Tibial nerve (tissue), 4 donors: Measurements from ENCODE around the gene CDK19. TPM values are rescaled to one million over a fixed set of nuclear protein-coding genes. Genes with fewer than 3 reads are reported as not detected.

Source experiments
- DNase-seq, 2 donors: peaks; one replicate each; pipeline ENCODE4 v3.0.0-alpha.2; 2019; ENCODE audit warnings: low spot score in 2 of 2
- H3K27ac ChIP-seq, 4 donors: fragments of 200-600 bp; sonication (generic) in 3 of 4; one replicate each; pipeline ENCODE4 v1.5.1; 2017 to 2019; ENCODE audit warnings: mild to moderate bottlenecking in 1 of 4
- H3K27me3 ChIP-seq, 2 donors: fragments of 200-600 bp; sonication (generic) in 1 of 2; one replicate each; pipeline versions ENCODE4 v1.5.1 to v1.6.0; 2017 to 2019
- H3K36me3 ChIP-seq, 3 donors: fragments of 200-600 bp; sonication (generic); one replicate each; pipeline ENCODE4 v1.5.1; 2018 to 2019
- H3K4me1 ChIP-seq, 4 donors: fragments of 200-600 bp; sonication (generic) in 3 of 4; one replicate each; pipeline ENCODE4 v1.5.1; 2017 to 2019
- H3K4me3 ChIP-seq, 4 donors: fragments of 200-600 bp; sonication (generic) in 3 of 4; one replicate each; pipeline ENCODE4 v1.5.1; 2017 to 2019; ENCODE audit warnings: mild to moderate bottlenecking in 1 of 4, moderate library complexity in 1 of 4
- H3K9me3 ChIP-seq, 4 donors: fragments of 200-600 bp; sonication (generic) in 3 of 4; one replicate each; pipeline ENCODE4 v1.5.1; 2017 to 2019
- CTCF ChIP-seq, 5 experiments: fragments of 200-600 bp in 3 of 5; fragments of 450-650 bp in 2 of 5; sonication (generic) in 3 of 5; IDR thresholded peaks; one replicate each; pipeline ENCODE4 v1.5.1; 2016 to 2019; ENCODE audit warnings: antibody characterized with exemption in 5 of 5, mild to moderate bottlenecking in 3 of 5, moderate library complexity in 2 of 5
- EP300 ChIP-seq, 2 donors: sonication (generic); formaldehyde crosslinking; IDR thresholded peaks; one replicate each; pipeline ENCODE4 v1.6.1; 2017; ENCODE audit warnings: antibody characterized with exemption in 2 of 2, mild to moderate bottlenecking in 1 of 2
- POLR2A ChIP-seq, 2 donors: fragments of 450-650 bp; IDR thresholded peaks; one replicate each; pipeline ENCODE4 v1.6.1; 2017; ENCODE audit warnings: antibody characterized with exemption in 2 of 2, mild to moderate bottlenecking in 2 of 2, moderate library complexity in 2 of 2
- WGBS, 2 donors: methylation state at CpG; one replicate each; pipeline ENCODE4 v1.1.5; 2018; 5-methylcytosine and 5-hydroxymethylcytosine counted together
- total RNA-seq, 4 donors: library from RNA; depleted of rRNA; stranded (reverse); fragments of >200 nt; gene quantifications; one replicate each; pipeline ENCODE4 v1.1.0, GENCODE V29; 2016

The CDK19 gene
- total RNA-seq, 4 donors from 2014 or later: 18.6 to 29.3 (median 24.3) TPM

GRCh38 chr6:110708295-110708950, 106.8 kb downstream of the CDK19 start:
- no peak for DNase-seq
- 91% methylated on average over 2 of the region's 2 CpGs for WGBS, 2 donors
- TF ChIP-seq CTCF (IDR thresholded peaks at IDR 0.05) (no peak), EP300 (IDR thresholded peaks at IDR 0.05) (no peak), POLR2A (IDR thresholded peaks at IDR 0.05) (no peak)
- H3K27ac ChIP-seq: no peak overlapping the region
- no peaks in the 10 kb centered on the region for H3K27me3 ChIP-seq
- no peaks in the 10 kb centered on the region for H3K36me3 ChIP-seq
- H3K4me3 ChIP-seq: no peak overlapping the region
- H3K4me1 ChIP-seq: peaks cover 0 to 12% (median 1%) of the 10 kb centered on the region in 4 donors
- H3K9me3 ChIP-seq: no peaks in the 10 kb centered on the region

GRCh38 chr6:110705543-110705942, 109.7 kb downstream of the CDK19 start:
- WGBS, 2 donors: 76 to 95% methylated on average over 5 of the region's 5 CpGs

GRCh38 chr6:110703906-110704594, 111.2 kb downstream of the CDK19 start:
- Histone ChIP-seq H3K4me3 (no peak overlapping the region), H3K9me3 (no peaks in the 10 kb centered on the region), H3K27ac (no peak overlapping the region), H3K4me1 (peaks cover 0 to 18% (median 3%) of the 10 kb centered on the region in 4 donors), H3K27me3 (no peaks in the 10 kb centered on the region), H3K36me3 (no peaks in the 10 kb centered on the region)
- no peak for TF ChIP-seq EP300 (IDR thresholded peaks at IDR 0.05)
- TF ChIP-seq POLR2A (IDR thresholded peaks at IDR 0.05): no peak
- TF ChIP-seq CTCF (IDR thresholded peaks at IDR 0.05): no peak
- no peak for DNase-seq

More at GRCh38 chr6:110705543-110705942, 109.7 kb downstream of the CDK19 start:
- Histone ChIP-seq H3K4me3 (no peak overlapping the region), H3K27me3 (no peaks in the 10 kb centered on the region), H3K9me3 (no peaks in the 10 kb centered on the region), H3K4me1 (peaks cover 0 to 16% (median 3%) of the 10 kb centered on the region in 4 donors), H3K27ac (no peak overlapping the region), H3K36me3 (no peaks in the 10 kb centered on the region)
- TF ChIP-seq CTCF (IDR thresholded peaks at IDR 0.05) (no peak), POLR2A (IDR thresholded peaks at IDR 0.05) (no peak), EP300 (IDR thresholded peaks at IDR 0.05) (no peak)
- no peak for DNase-seq

- DNase-seq: no peak
- H3K27me3 ChIP-seq: no peaks in the 10 kb centered on the region
- H3K4me3 ChIP-seq: no peak overlapping the region
- 33 to 34% methylated on average over 2 of the region's 2 CpGs for WGBS, 2 donors
- H3K36me3 ChIP-seq: no peaks in the 10 kb centered on the region
- no peak overlapping the region for H3K27ac ChIP-seq
- peaks cover 0 to 18% (median 3%) of the 10 kb centered on the region in 4 donors for H3K4me1 ChIP-seq
- TF ChIP-seq POLR2A (IDR thresholded peaks at IDR 0.05) (no peak), EP300 (IDR thresholded peaks at IDR 0.05) (no peak), CTCF (IDR thresholded peaks at IDR 0.05) (no peak)
- no peaks in the 10 kb centered on the region for H3K9me3 ChIP-seq
Observed at GRCh38 chr6:110703010-110703905, 112.0 kb downstream of the CDK19 start.
